Adrenal gland (tissue), 5 donors: ENCODE data around the gene CCDC74B.
"Not testable (repeated sequence)": the region's sequence is repeated elsewhere in the genome, so short reads cannot be mapped to it uniquely, and the experiment has no call there.

ENCODE experiments used
- CTCF ChIP-seq, 6 experiments: fragments of 450-650 bp in 4 of 6; fragments of 200-600 bp in 2 of 6; sonication (generic) in 1 of 6; IDR thresholded peaks; 1 replicate in 5 of 6; 2 replicates in 1 of 6; pipeline versions ENCODE4 v1.5.1 to v1.8.0; 2016 to 2021; ENCODE audit warnings: antibody characterized with exemption in 6 of 6, mild to moderate bottlenecking in 2 of 6, moderate library complexity in 1 of 6
- POLR2A ChIP-seq, 2 donors: fragments of 450-650 bp; IDR thresholded peaks; one replicate each; pipeline ENCODE4 v1.6.1; 2017; ENCODE audit warnings: antibody characterized with exemption in 2 of 2, mild to moderate bottlenecking in 2 of 2, moderate library complexity in 1 of 2
- donor health status: DM: no; HTN: no; CAD: no.

- TF ChIP-seq CTCF, POLR2A (IDR thresholded peaks at IDR 0.05): not testable (repeated sequence)
These were observed 12.4 kb upstream of the CCDC74B start for GRCh38 chr2:130157354-130157753.
